Measurements from ENCODE around the gene ARHGEF38. TPM values are rescaled to one million over a fixed set of nuclear protein-coding genes. Genes with fewer than 3 reads are reported as not detected.

ARHGEF38 gene
- total RNA-seq, 4 donors from 2014 or later, result 0.11 to 0.88 (median 0.54) TPM

- intact Hi-C loops (cut with DNase I; ENCODE audit: low total_unique reads), result no loop called here
- peak; percentile 91 to 98 for DNase-seq (ENCODE audit: low spot score in 2 of 2)
- peak within 1 kb of the TSS; percentile 96 for H3K4me3 ChIP-seq (ENCODE audit: low read depth, poor library complexity, severe bottlenecking)
- TF ChIP-seq CTCF (IDR thresholded peaks at IDR 0.05) (no peak), POLR2A (IDR thresholded peaks at IDR 0.05) (no peak)
- 0 to 1% methylated on average over 25 to 43 of the region's 63 CpGs for WGBS, 2 donors
Measured at GRCh38 chr4:105708181-105709080, 156.0 kb downstream of the ARHGEF38 start, which contains the start of the genes GSTCD and INTS12. Gene GSTCD (plus strand): TSS chr4:105708784. CDS start chr4:105717614, 8,830 bp downstream. Gene INTS12 (minus strand): TSS chr4:105708689. CDS start chr4:105700005, 8,684 bp downstream.

GRCh38 chr4:105709081-105709450 lies 156.6 kb downstream of the ARHGEF38 start:
- intact Hi-C loops (cut with DNase I; ENCODE audit: low total_unique reads), result no loop called here
- 0 to 1% methylated on average over 9 to 11 of the region's 11 CpGs for WGBS, 2 donors
- no peak for DNase-seq (ENCODE audit: low spot score in 2 of 2)
- peak overlapping the region; percentile 96 for H3K4me3 ChIP-seq (ENCODE audit: low read depth, poor library complexity, severe bottlenecking)
- TF ChIP-seq CTCF (IDR thresholded peaks at IDR 0.05), result no peak
- TF ChIP-seq POLR2A (IDR thresholded peaks at IDR 0.05), result no peak

GRCh38 chr4:105710012-105710600 lies 157.7 kb downstream of the ARHGEF38 start:
- no peak overlapping the region for H3K4me3 ChIP-seq (ENCODE audit: low read depth, poor library complexity, severe bottlenecking)
- 57 to 67% methylated on average over 15 to 16 of the region's 16 CpGs for WGBS, 2 donors
- intact Hi-C loops (cut with DNase I; ENCODE audit: low total_unique reads), result no loop called here
- no peak for DNase-seq (ENCODE audit: low spot score in 2 of 2)
- no peak for TF ChIP-seq CTCF (IDR thresholded peaks at IDR 0.05)

GRCh38 chr4:105710678-105711077 lies 158.3 kb downstream of the ARHGEF38 start:
- DNase-seq (ENCODE audit: low spot score in 2 of 2), result no peak
- intact Hi-C loops (cut with DNase I; ENCODE audit: low total_unique reads), result no loop called here
- no peak overlapping the region for H3K4me3 ChIP-seq (ENCODE audit: low read depth, poor library complexity, severe bottlenecking)
- TF ChIP-seq POLR2A (IDR thresholded peaks at IDR 0.05) (no peak), CTCF (IDR thresholded peaks at IDR 0.05) (no peak)
- 52 to 60% methylated on average over 6 of the region's 6 CpGs for WGBS, 2 donors

GRCh38 chr4:105712766-105713165 lies 160.3 kb downstream of the ARHGEF38 start:
- DNase-seq (ENCODE audit: low spot score in 2 of 2), result no peak
- TF ChIP-seq CTCF (IDR thresholded peaks at IDR 0.05) (no peak), POLR2A (IDR thresholded peaks at IDR 0.05) (no peak)
- no peak overlapping the region for H3K4me3 ChIP-seq (ENCODE audit: low read depth, poor library complexity, severe bottlenecking)
- 75 to 78% methylated on average over 2 of the region's 2 CpGs for whole genome bisulfite sequencing, 2 donors
- intact Hi-C loops (cut with DNase I; ENCODE audit: low total_unique reads), result no loop called here

All from lower leg skin (tissue), 4 donors.